ENCODE results near the gene C19orf47.

Gene C19orf47

GRCh38 chr19:40381321-40381720 lies 33.1 kb upstream of the C19orf47 start:
- no peak for DNase-seq (ENCODE audit: low spot score)
- no peak for TF ChIP-seq CTCF (IDR thresholded peaks at IDR 0.05; ENCODE audit: extremely low read depth, missing control alignments)

- no peak for TF ChIP-seq CTCF (IDR thresholded peaks at IDR 0.05; ENCODE audit: extremely low read depth, missing control alignments)
- DNase-seq (ENCODE audit: low spot score) = no peak
These were observed 32.2 kb upstream of the C19orf47 start for GRCh38 chr19:40380199-40381037.

- no peak for DNase-seq (ENCODE audit: low spot score)
- no peak for TF ChIP-seq CTCF (IDR thresholded peaks at IDR 0.05; ENCODE audit: extremely low read depth, missing control alignments)
These were observed 31.4 kb upstream of the C19orf47 start for GRCh38 chr19:40379446-40380198.

- no peak for DNase-seq (ENCODE audit: low spot score)
- TF ChIP-seq CTCF (IDR thresholded peaks at IDR 0.05; ENCODE audit: extremely low read depth, missing control alignments) = no peak
These were observed 30.3 kb upstream of the C19orf47 start for GRCh38 chr19:40378509-40378908.

GRCh38 chr19:40377876-40378385 lies 29.7 kb upstream of the C19orf47 start:
- DNase-seq (ENCODE audit: low spot score) = no peak
- no peak for TF ChIP-seq CTCF (IDR thresholded peaks at IDR 0.05; ENCODE audit: extremely low read depth, missing control alignments)

- DNase-seq (ENCODE audit: low spot score) = no peak
- TF ChIP-seq CTCF (IDR thresholded peaks at IDR 0.05; ENCODE audit: extremely low read depth, missing control alignments) = no peak
These were observed 28.2 kb upstream of the C19orf47 start for GRCh38 chr19:40376286-40376862.

GRCh38 chr19:40374084-40374483 lies 25.9 kb upstream of the C19orf47 start:
- TF ChIP-seq CTCF (IDR thresholded peaks at IDR 0.05; ENCODE audit: extremely low read depth, missing control alignments) = no peak
- no peak for DNase-seq (ENCODE audit: low spot score)

Measured in GM20000 (cell line).